NOMO-1 treated with DMSO at 0.1 percent for 48 hours (cell line): ENCODE results near the gene SLC37A3.
"Not testable (repeated sequence)": the region's sequence is repeated elsewhere in the genome, so short reads cannot be mapped to it uniquely, and the experiment has no call there.

Source experiments
- DNase-seq: peaks from one replicate; lab custom pipeline; 2025; ENCODE audit not compliant: unreplicated experiment; lab: John Stamatoyannopoulos, UW

The SLC37A3 gene

DNA sequence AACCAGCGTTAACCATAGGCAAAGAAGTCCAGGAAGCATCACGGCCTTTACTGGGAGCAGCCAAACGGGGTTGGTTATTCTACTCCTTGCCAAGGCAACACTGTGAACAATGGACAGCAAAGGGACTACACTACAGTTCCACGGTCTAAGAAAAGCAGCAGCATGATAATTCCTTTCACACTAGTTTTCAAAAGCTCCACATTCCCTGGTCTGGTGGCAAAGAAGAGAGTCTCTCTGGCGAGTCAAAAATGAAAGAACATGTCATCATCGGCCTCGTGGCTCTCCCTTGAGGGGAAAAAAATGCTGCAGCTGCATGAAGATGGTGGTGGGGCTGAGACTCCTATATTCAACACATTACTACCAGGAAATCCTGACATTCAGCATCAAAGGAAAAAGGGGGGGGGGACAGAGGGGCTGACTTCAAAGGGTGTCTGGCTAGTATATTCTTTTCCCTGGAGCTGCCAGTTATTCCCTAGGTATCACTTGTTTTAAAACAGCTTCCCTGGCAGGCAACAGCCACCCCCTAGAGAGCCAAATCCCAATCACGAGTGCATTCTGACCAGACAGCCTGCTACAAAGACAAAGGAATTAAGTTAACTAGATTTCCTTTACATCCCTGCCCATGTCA is 49.1 kb downstream of the SLC37A3 start:
- DNase-seq, result no peak

DNA sequence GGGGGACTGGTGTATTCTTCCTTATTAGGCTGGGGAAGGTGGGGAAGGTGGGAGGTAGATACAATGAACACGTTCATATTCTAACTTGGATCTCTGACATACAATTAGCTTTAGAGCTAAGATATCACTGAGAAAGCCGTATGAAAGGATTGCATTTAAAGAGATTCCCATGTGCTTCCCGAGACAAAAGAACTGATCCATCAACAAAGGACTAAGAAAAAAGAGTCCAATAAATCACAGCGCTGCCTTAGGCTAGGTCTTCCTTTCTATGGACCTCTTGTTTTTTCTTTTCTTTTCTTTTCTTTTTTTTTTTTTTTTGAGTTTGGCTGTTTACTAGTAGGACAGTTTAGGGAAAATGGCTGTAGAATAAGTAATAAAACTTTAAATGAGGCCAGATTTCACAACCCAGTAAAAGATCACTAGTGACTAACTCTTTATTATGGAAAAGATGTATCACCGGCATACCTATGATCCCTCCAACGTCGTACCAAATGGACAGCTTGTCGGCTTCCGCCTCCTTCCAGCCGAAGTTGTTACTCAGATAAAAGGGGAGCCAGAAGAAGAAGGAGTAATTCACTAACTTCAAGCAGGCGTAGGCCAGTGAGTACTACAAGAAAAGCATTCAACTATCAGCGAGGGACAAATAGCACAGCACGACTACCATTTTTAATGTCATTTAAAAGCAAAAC is 50.0 kb downstream of the SLC37A3 start:
- no peak for DNase-seq

DNA sequence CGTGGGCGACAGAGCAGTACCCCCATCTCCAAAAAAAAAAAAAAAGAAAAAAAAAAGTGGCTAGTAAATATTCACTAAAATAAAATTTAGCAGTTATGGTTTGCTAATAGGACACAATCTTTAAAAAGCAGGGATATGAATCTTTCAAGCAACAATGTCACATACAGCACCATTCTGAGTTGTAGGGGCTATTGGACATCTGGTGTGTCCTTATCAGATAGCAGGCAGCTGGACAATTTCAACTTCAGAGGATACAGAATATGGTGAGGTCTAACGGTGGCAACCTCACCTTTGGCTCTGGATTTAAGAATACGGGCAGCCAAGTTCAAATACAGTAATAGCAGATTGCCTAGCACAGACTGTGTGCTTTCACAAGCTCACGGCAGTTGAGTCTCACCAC is 51.1 kb downstream of the SLC37A3 start:
- no peak for DNase-seq

DNA sequence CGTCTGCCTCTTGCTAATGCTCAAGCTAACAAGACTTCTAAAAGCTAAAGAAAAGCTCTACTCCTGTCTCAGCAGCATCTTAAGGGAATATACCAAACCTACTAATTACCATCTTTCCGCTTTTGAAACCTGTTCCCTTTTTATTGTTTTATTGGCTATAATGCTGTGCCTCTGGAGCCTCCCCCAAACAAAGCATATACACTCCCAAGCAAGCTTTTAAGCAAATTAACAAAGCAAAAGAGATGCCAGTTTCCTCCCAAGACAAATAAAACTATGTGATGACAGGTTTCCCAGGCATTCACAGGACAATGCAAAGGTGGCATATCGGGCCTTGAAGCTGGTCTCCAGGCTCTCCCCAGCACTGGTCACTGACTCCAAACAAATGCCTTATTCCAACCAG is 52.9 kb downstream of the SLC37A3 start:
- no peak for DNase-seq

DNA sequence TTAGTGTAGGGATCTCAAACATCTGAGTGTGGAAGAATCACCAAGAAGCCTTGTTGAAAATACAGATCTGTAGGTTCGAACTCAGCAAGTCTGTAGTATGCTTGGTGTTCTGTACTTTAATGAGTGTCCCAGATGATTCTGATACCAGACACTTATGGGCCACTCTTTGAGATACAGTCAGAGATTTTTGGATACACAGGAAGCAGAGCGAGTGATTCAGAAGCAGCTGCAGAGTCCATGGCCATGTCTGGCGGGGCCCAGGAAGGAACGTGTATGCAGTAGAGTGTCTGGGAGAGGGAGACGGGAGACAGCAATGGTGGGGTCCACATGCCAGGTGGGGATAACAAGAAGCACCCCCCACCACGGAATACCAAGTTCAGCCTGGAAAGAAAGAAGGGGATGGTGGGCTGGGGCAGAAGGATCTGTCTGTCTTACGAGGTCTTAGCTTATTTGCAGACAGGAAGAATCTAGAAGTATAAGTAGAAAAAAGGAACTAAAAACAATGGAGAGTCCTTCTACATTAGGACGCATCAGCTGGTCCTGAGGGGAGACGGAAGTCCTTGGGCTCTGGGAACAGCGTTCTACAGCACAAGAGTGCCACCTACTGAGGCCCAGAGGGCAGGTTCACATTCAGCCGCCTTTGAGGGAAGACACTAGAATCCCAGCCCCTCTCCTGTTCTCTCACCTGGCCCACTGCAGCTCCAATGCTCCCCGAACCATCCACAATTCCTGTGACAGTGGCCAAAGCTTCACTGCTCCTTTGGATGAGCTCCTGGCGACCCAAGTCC is 55.4 kb downstream of the SLC37A3 start:
- peak; percentile 60 for DNase-seq

DNA sequence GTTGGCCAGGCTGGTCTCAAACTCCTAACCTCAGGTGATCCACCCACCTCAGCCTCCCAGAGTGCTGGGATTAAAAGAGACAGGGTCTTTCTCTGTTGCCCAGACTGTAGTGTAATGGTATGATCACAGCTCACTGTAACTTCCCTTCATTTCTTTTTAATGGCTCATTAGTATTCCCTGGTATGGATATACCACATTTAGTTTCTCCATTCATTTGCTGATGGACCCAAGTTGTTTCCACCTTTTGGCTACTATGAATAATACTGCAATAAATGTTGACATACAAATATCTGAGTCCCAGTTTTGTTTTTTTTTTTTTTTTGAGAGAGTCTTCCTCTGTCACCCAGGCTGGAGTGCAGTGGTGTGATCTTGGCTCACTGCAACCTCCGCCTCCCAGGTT is 59.4 kb downstream of the SLC37A3 start:
- DNase-seq, result not testable (repeated sequence)

DNA sequence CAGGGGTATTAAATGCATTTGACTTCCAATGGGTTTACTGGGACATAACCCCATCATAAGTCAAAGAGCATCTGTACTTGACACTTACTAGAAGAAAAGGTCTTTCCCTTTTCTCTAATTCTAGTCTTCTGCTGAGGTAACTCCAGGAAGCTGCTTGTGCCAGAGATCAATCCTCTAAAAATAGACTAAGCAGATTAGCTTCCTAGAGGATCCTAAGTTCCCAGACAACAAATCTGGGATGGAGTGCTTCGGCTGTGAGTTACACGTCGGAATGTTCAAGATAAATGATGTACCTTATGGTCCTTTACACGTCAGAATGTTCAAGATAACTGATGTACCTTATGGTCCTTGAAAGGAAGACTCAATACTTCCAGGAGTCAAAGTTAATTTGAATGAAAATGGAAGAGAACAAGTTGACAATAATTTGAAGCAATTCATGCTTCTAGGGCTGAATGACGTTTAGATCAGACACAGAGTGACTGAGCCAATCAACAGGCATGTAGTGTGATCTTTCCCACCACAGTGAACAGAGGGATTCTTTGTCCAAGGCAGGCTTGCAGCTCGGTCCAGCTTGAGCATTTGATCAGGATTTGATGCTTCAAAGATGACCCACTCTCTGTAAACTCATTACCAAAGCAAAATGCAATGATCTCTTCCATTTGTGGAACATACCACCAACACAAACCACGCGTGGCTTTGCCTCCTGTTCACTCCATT is 63.8 kb downstream of the SLC37A3 start:
- no peak for DNase-seq

DNA sequence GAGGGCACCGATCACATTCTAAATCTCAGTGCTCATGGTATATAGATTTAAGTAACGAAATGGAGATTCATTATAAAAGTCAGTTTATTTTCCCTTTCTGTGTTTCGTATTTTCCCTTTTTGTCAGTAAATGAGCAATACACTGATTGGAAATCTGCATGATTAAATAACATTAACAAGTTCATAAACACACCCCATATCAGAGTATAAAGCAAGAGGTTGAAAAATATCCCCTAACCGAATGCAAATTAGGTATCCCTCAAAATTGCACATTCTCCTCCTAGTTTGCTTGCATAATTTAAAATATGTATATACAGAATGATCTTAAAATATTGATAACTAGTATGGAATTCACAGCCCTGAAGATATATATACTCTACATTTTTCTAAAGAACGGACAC is 64.6 kb downstream of the SLC37A3 start:
- no peak for DNase-seq

DNA sequence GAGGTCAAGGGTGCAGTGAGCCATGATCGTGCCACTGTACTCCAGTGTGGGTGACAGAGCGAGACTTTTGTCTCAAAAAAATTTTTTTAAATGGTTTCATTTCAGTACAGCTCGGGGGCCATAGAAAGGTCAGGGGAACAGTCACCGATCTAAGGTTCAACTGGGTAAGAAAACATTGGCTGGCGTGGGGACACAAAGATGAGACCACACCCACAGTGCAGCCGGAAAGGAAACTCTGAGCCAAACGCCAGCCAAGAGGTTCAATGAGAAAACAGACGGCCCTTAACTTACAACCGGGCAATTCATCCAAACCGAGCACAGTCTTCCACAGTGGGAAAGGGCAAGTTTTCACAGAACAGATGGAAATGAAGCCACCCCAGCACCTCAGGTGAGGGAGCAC is 65.1 kb downstream of the SLC37A3 start:
- DNase-seq, result no peak

DNA sequence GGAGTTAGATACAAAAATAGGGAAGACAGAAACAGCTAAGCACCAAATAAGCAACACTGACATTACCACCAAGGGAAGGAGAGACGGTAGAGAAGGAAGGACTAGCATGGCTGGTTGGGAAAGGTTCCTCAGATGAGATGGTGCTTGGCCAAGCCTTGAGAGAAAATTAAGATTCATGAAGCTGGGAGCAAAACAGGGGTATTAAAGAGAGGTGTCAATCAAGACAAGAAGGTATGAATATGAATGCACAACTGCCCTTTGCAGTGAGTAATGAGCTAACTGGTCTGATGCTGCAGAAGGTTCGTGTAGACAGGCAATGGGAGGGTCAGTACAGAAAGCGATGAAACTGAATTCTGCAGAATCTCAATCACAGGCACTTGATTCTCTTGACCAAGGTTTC is 67.7 kb downstream of the SLC37A3 start:
- no peak for DNase-seq

DNA sequence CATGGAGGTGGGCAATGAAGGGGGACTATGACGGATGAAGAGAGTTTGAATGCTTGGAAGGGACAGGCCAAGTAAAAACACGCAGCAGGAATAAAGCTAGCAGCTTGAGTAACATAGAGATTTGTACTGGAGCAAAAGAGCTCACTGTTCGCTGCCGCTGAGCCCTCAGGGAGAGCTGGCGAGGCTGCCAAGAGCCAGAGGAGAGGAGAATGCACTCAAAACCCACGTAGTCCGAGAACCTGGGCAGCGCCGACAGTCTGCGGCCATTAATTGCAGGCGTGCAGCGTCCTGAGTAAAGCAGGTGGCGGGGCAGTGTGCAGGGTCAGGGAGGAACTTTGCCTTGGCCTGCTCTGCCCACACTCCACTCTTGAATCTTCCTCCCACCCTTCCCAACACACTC is 68.2 kb downstream of the SLC37A3 start:
- no peak for DNase-seq

DNA sequence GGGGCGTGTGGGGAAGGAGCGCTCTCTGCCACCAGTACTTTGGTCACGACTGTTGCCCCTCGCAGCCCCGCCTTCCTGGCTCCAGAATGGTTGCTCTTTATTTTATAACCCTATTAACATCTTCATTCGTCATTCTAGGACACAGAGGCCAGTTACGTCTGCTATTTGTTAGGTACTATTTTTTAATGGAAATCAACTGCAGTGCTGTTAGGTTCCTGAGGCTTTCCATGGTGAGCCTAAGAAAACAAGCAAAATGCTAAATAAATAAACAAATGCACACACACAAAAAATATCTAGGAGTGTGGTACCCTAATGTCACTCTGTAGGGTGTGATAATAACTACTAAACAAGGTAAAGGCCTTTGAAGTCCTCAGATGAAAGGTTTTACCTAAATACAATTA is 71.1 kb downstream of the SLC37A3 start:
- DNase-seq, result no peak

DNA sequence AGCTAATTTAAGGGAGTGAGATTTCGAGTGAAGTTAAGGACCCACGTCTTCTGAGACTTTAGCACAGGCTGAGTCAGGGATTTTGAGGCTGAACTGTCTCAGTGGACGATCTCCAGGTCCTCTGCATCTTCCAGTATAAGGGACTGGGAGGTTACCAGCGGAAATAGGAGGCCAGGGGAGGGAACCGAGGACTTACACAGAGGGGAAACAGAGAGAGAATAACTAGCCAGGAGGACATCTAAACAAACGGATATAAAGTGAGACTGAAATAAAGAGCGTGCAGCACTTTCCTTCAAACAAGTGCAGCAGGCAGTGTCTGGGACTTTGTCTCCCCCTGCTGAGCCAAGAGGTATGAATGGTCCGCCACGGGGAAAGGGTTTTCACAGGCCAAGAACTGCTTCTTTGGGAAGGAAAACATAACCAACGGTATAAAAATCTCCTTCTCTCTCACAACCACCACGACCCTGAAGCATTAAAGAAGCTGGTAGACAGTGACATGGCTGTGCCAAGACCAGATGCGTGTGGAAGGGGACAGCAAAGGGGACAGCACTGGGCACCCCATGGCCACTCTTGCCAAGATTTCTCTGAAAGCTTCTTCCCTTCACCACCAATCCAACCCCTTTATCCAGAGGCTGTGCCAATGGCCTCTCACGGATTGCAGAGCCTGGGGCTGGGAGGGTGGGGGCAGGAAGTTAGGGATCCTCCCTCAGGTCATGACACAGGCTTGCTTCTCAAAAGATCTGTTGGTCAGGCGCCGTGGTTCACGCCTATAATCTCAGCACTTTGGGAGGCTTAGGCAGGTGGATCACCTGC is 72.0 kb downstream of the SLC37A3 start:
- peak; percentile 25 for DNase-seq

DNA sequence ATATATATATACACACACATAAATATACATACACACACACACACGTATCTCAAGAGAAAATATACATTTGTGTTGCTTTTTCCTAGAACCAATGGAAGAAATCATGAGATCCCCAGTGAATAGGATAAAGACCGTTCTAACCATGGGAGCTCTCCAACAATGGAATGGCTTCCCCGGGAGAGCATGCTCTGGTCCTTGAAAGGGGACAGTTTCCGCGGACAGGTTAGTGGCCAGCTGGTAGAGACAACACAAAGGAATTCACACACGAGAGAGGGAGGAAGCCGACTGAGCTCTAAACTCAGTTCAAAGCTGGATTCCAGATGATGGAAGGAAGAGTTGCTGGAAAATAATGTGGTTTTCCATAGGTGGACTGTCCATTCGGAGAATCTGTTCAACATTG is 72.7 kb downstream of the SLC37A3 start:
- DNase-seq, result no peak

DNA sequence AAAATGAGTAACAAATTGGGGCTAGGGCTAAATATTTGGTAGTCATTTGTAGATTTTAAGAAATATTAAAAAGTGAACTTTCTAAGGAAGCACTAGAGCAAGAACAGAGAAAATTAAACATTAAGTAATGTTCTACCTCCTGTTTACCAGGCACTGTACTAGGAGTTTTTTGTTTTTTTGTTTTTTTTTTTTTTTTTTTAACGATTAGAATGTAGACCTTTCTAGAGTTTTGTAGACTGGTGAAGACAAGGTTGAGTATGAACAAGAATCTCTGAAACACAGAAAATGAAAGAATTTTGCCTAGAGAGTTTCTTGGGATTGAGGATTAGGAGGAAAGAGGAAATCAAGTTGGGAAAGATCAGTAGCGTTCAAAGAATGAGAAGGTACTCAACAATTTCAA is 73.6 kb downstream of the SLC37A3 start:
- DNase-seq, result no peak

DNA sequence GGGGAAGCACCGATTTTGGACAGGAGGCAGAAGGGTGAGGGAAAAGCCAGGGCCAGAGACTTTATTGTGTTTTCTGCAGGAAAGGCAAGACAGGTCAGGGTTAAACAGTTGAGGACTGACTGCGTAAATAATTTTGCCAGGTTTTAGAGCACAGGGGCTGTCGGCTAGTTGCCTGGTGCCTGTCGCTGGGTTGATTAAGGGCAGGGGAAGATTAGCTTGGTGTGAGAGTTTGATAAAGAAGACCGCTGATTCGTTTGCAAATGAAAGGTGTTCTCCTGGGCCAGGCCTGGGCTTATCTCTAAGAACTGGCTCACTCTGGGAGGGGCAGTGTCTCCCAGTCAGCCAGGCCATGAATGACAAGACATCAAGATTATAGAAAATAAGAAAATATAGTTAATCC is 75.6 kb downstream of the SLC37A3 start:
- no peak for DNase-seq

DNA sequence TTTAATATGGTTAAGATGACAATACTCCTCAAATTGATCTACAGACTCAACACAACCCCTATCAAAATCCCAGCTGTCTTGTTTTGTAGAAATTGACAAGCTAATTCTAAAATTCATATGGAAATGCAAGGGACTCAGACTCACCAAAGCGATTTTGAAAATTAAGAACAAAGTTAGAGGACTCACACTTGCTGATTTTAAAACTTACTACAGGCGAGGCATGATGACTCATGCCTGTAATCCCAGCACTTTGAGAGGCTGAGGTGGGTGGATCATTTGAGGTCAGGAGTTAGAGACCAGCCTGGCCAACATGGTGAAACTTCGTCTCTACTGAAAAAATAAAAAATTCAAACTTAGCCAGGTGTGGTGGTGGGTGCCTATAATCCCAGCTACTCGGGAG is 78.3 kb downstream of the SLC37A3 start:
- not testable (repeated sequence) for DNase-seq

DNA sequence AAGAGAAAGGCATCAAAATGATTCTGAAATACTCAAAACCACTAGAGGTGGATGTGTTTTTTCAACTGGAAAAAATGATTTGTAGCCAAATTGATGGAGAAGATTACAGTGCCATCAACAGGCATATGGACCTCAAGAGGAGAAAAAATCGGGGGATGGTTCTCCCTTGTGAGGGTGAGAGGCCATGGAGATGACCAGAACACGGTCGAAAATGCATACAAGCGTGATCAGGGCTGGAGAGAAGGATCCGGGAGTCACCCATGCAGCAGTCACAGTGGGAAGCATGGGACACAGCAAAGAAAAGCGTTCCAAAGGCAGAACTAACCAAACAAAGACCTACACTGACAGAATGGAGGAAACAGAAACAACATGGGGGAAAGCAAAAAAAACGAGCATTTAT is 80.3 kb downstream of the SLC37A3 start:
- no peak for DNase-seq

DNA sequence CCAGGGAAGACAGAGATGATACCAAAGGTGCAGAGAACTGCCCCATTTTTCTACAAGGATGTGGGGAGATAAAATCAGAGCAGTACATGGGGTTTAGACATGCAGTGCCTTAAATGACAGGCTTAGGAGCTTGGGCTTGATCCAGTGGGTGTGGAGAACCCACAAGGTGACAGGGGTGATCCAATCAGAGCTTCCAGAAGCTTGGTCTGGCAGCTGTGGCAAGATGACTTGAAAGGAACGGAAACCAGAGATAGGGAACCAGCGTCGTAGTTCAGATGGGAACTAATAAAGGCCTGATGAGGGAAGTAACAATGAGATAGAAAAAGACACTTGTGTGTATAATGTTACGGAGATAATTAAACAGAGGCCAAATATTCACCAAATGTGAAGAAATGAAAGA is 80.7 kb downstream of the SLC37A3 start:
- DNase-seq, result peak; percentile 22

DNA sequence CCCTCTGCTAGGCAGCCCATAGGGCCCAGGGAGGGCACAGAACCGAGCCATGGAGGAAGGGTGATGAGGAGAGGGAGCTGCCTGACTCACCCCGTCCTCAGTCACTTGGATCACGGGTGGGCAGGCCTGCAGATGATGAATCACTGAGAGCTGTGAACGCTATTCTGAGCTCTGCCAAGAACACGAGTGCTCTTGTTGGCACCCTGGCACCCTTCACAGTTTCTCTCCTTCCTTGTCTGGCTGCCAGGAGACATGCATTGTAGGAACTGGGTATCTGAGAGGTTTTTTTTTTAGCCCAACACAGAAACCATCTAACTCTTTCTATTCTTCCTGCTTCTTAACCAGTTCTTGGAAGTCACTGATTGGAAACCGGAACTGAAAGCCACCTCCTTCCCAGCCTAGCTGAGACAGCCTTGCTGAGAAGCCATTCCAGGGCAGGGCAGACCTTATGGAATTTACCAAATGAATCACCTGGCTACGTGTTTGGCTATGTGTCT is 82.1 kb downstream of the SLC37A3 start:
- peak; percentile 4 for DNase-seq
